Right lobe of liver (tissue), 4 donors: Measurements from ENCODE around the gene OSBPL3.

Experiments used
- POLR2A ChIP-seq: fragments of 450-650 bp; IDR thresholded peaks from one replicate; pipeline ENCODE4 v1.6.1; 2017; ENCODE audit warnings: antibody characterized with exemption, mild to moderate bottlenecking
- TF ChIP-seq, protein P1 (sequence below), 4 donors: fragments of 200-600 bp in 3 of 4; fragments of 450-650 bp in 1 of 4; IDR thresholded peaks; one replicate each; pipeline versions ENCODE4 v1.5.1 to v1.8.0; 2016 to 2022; ENCODE audit warnings: antibody characterized with exemption in 4 of 4, mild to moderate bottlenecking in 2 of 4
- donor health status: DM: no; HTN: no; CAD: no.
- donor health status: DM: no; HTN: no; CAD: no.
- donor health status: DM: no; HTN: yes; CAD: no.

DNA sequence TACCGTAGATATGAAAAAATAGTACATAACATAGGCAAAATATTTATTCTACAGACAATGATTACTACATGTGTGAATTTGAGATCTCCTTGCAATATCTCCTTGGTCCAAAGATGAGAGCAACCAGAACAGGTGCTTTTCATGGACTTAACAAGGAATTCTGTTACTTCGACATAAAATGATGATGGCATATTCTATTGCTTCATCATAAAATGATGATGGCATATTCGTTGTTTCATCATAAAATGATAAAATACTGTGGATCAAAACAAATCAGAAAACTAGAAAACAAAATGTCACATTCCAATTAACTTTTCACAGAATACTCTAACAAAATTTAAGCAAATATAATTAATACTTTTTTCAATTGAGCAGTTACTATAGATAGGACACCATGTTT is 4.8 kb downstream of the OSBPL3 start:
- TF ChIP-seq POLR2A = no peak
- TF ChIP-seq, protein P1, sequence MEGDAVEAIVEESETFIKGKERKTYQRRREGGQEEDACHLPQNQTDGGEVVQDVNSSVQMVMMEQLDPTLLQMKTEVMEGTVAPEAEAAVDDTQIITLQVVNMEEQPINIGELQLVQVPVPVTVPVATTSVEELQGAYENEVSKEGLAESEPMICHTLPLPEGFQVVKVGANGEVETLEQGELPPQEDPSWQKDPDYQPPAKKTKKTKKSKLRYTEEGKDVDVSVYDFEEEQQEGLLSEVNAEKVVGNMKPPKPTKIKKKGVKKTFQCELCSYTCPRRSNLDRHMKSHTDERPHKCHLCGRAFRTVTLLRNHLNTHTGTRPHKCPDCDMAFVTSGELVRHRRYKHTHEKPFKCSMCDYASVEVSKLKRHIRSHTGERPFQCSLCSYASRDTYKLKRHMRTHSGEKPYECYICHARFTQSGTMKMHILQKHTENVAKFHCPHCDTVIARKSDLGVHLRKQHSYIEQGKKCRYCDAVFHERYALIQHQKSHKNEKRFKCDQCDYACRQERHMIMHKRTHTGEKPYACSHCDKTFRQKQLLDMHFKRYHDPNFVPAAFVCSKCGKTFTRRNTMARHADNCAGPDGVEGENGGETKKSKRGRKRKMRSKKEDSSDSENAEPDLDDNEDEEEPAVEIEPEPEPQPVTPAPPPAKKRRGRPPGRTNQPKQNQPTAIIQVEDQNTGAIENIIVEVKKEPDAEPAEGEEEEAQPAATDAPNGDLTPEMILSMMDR (IDR thresholded peaks at IDR 0.05) = no peak
